HG02885 (cell line): ENCODE data around the gene TGM6.

Experiments
- ATAC-seq: cut with Tn5 transposase; IDR thresholded peaks from one replicate; pipeline ENCODE4 v1.9.1; 2021; ENCODE audit warnings: mild to moderate bottlenecking; ENCODE audit not compliant: unreplicated experiment, poor library complexity

The TGM6 gene

DNA sequence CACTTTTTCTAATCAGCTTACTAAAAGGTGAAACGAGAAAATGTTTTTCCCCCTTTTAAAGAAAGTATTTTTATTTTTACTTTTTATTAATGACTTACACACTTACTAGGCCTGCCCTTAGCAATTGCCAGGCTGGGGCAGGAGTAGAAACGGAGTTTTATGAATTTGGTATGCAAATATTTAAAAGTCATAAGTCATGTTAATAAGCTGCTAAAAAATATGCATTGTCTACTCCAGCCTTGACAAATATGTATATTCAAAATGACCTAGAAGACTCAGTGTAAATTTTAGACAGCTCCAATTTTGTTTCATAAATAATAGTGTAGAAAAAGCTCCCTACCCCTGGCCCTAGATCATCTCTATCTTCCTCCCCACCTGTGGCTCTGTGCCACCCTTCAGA is 17.5 kb upstream of the TGM6 start:
- ATAC-seq: no peak

DNA sequence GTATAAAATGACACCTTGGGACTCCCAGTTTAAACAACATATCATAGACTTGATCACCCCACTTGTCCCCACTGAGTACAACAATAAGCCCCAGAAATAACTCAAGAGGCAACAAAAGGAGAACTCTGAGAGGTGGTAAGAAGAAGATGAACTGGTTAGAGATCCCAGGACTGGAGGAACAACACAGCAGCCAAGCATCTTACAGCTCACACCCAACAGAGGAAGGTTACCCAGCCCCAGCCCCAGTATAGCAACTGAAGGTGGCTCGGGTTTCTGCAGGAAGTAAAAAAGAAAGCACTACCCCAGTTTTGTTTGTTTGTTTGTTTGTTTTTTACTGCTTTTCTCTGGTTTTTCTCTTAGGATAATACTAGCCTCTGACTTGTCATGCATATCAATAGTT is 17.1 kb upstream of the TGM6 start:
- ATAC-seq: no peak

DNA sequence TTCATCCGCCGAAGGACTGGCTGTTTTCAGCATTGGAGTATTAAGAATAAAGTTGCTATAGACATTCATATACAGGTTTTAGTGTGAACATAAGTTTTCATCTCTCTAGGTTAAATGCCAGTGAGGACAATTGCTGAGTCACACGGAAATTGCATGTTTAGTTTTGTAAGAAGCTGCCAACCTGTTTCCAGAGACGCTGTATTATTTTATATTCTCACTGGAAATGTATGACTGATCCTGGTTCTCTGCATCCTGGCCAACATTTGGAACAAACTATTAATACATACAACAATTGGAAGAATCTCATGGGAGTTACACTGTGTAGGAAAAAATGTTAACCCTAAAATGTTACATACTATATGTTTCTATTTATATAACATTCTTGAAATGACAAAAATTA is 16.7 kb upstream of the TGM6 start:
- no peak for ATAC-seq

DNA sequence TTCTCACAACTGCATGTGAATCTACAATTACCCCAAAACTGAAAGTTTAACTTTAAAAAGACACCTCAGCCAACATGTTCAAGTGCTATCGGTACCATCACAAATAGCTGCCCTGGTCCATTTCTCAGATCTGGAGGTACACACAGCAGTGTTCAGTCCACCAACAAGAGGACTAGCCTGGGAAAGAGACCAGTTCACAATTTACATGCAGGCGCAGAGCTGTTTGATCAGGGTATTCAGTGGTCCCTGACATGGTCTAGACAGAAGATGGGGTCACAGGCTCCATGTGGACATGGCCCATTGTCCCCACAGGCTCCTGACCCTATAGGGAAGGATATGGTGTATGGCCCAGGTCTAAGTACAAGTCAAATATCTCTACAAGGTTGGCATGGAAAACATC is 15.6 kb upstream of the TGM6 start:
- ATAC-seq: no peak

DNA sequence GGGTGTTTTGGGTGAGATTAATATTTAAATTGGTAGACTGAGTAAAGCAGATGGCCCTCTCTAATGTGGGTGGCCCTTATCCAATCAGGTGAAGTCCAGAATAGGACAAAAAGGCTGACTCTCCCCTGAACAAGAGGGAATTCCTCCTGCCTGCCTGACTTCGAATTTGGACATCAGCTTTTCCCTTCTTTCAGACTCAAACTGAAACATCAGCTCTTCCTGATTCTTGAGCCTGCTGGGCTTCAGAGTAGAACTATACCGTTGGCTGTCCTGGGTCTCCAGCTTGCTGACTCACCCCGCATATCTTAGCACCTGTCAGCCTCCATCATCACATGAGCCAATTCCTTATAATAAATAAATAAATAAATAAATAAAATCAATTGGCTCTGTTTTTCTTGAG is 15.0 kb upstream of the TGM6 start:
- no peak for ATAC-seq

DNA sequence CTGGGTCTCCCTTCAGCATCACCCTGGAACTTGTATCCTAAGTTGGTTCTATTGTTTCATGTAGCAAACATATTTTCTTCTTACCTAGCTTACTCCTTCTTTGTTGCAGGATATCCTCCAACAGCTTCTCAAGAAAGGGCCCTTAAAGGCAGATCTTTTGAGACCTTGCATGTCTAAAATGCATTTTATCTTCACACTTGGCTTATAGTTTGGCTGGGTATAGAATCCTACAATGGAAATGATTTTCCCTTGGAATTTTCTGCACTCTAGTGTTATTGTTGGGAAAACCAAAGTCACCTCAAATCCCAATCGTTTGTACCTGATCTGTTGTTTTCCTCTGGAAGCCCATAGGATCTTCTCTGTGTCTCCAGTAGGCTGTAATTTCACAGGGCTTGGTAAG is 12.1 kb upstream of the TGM6 start:
- ATAC-seq: no peak

DNA sequence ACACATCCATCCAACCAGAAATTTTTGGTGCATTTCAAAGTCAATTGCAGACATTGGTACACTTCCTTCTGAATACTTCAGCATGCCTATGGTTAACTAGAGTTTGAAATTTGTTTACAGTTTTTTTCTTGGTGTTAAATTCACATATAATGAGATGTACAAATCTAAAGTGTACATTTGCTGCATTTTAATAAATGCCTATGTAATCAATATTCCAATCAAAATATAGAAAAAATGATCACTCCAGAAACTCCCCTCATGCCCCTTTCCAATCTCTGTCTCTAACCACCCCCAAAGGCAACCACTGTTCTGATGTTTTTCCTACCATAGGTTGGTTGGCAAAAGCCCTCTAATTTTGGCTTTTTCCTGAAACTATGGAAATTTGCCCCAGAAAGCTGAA is 7.6 kb upstream of the TGM6 start:
- ATAC-seq: no peak

DNA sequence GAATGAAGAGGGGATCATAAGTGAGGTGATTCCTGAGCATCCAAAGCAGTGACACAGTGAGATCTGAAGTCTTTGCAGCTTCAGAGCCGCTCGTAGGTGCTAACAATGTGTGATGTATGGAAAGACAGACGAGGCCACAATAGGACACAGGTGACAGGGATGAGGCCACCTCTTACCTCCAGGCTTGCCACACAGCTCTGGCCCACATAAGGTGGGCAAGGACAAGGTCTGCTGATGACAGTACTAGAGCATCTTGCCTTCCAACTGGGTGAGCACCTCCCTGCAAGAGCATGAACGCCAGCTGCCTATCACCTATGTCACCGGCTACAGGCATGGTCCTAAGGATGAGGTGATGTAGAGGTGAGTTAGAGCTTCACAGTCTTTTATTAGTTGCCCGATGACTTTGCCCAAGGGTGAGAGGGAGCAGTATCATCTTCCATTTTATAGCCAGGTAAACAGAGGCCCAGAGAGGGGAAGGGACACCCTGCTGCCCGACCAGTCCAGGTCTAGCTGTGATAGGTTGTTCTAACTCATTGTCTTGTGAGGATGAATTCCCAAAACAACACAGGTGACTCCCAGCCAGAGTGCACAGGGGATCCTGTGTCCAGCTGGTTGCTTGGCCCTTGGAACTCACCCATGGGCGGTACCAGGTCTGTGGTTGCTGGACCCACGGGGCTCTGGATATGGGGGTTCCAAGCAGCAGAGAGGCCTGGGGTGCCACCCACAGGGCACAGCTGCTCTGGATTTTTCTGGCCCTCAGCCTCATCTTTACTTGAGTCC is 6.2 kb upstream of the TGM6 start:
- no peak for ATAC-seq

DNA sequence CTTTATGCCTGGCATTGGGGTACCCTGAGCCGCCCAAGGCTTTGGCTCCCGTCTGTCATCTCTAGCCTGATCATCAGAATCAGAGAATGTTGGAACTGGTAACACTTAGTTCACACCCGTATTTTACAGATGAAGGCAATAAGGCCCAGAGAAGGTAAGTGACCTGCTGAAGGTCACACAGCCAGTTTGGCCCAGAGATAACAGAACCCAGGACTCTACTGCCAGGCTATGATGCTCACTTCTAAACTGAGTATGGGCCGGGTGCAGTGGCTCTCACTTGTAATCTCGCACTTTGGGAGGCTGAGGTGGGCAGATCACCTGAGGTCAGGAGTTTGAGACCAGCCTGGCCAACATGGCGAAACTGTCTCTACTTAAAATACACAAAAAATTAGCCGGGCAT is 1.8 kb upstream of the TGM6 start:
- ATAC-seq: no peak

DNA sequence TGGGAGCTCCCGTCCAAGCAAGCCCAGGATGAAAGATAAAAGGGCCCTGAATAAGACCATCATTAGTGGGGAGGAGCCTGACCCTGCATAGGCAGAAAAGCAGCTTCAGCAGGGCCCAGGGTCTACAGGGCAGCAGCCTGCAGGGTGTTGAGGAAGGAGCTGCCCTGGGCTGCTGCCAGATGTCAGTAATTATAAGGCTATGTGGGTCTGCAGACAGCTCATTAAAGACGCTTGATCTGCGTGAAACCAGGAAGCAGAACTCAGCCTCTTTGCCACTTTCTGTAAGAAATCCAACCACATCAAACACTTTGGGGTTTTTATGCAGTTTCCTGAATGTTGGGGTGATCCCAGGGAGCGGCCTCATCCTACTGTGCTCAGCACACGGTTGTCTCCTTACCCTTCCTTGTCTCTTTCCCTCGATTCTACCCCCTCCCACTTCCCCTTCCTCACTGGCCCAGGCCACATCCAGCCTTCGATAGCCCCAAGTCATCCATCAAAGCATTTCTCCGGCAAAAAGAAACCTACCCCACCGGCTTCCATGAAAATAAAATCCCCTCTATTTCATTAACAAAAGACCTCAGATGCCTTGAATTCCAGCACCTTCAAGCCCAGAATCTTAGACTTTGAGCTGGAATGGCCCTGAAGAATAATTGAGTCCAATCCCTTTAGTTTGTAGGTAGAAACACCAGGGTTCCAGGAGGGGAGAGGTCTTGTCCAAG is 1.0 kb upstream of the TGM6 start:
- no peak for ATAC-seq

DNA sequence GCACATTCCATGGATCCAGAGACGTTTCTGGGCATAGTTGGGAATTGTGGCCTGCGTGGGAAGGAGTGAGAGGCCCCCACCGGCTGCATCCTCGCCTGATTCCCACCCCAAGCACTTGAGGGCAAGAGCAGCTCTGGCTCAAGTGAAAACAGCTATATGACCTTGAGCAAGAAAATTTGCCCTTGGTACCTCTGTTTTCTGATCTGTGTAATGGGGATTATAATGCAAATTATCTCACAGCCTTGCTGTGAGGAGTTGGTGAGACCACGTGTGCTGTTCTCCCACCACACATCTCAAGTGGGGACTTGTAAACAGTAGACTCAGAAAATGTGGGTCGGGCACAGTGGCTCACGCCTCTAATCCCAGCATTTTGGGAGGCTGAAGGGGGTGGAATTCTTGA is 602 bp downstream of the TGM6 start:
- no peak for ATAC-seq

DNA sequence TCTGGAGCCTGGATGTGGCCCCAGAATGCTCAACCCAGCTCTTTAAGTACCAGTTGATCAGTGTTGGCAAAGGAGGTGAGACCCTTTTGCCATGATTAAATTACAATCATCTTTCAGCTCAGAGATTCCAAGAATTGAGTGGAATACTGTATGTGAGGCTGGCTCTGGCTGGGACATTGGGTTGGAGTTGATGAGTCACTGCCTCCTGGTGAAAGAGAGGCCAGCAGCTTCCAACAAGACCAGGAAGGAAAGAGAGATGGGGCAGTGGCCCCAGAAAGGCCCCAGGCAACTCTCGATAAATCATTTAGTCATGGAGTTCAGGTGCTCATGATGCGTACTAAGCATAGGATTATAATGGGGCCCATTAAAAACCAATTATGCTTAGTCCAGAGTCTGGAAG is 2.1 kb downstream of the TGM6 start:
- no peak for ATAC-seq

DNA sequence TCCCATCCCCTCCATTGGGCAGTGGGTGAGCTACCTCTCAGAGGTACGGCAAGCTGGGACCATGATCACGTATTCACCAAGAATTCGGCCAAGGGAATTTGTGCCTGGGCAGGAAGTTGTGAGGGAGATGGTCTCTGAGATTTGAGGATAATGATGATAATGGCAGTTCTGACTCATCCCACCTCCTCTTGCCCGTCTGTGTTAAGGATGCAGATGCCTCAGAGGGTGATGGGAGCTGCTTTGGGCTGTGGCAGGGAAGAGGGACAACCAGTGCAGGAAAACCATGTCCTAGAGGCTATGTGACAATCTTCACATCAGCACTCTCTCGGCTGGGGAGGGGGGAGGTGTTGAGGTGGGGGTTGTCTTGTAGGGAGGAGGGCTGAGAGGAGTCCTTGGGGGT is 4.3 kb downstream of the TGM6 start:
- no peak for ATAC-seq

DNA sequence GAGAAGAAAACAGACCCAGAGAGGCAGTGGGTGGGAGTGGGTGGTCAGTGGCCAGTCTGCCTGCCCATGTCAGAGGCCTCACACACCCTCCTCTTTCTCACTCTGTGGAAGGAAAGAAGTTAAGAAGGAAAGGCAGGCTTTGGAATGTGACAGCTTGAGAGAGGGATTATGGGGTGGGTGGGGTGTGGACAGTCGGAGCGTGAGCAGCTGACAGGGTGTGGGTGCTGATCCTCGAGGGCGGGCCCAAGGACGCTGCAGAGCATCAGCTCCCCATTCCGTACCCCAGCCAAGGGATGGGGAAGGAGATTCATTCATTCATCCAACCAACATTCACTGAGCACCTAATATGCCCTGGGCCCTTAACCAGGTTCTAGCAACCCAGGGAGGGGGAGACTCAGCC is 4.8 kb downstream of the TGM6 start:
- ATAC-seq: no peak

DNA sequence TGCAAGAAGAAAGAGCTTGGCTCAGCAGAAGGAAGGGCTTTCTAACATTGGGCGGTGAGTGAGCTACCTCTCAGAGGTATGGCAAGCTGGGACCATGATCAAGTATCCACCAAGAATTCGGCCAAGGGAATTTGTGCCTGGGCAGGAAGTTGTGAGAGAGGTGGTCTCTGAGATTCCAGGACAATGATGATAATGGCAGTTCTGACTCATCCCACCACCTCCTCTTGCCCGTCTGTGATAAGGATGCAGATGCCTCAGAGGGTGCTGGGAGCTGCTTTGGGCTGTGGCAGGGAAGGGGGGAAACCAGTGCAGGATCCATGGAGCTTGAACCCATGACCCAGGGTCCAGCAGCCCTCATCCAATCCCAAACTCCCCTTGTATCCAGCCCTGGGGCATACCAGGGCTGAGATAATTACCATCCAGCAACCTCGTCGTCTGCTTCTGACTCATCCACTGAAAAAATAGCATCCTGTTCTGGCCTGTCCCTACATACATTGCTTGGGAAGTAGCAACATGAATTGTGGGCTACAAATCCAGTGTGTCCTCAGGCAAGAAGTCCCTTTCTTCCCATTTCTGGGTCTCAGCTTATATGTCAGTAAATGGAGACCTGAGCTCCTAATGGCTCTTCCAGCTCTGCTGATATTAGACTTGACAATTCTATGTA is 5.9 kb downstream of the TGM6 start:
- no peak for ATAC-seq

DNA sequence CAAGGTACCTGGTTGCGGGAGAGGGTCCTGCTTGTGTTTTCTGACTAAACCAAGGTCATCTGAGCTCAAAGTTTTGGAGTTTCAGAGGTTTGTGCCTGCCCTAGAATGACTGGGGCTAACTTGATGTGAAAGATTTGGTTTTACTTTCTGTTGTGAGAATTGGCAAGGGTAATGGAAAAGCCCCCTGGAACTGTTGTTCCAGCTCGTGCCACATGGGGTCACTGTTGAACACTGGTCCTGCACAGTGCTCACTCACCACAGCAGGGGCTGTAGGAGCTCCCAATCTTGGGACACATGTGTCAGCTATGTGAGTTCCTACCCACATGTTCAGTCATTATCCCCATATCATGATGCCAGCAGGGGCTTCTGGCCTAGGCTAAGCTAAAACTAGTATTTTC is 6.5 kb downstream of the TGM6 start:
- ATAC-seq: no peak

DNA sequence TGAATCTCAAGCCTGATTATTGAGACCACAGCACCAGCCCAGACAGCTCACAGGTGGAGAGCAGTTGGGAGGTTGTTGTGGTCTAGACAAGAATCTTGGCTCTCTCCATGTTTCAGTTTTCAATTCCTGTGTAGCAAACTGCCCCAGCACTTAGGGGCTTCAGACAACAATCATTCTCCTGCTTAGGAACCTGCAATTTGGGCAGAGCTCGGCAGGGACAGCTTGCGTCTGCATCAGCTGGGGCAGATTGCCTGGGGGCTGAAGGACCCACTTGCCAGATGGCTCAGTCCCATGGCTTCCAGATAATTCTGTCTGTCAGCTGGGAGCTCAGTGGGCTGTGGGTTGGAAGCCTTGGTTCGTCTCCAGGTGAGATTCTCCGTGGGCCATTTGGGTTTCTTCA is 6.9 kb downstream of the TGM6 start:
- ATAC-seq: no peak

DNA sequence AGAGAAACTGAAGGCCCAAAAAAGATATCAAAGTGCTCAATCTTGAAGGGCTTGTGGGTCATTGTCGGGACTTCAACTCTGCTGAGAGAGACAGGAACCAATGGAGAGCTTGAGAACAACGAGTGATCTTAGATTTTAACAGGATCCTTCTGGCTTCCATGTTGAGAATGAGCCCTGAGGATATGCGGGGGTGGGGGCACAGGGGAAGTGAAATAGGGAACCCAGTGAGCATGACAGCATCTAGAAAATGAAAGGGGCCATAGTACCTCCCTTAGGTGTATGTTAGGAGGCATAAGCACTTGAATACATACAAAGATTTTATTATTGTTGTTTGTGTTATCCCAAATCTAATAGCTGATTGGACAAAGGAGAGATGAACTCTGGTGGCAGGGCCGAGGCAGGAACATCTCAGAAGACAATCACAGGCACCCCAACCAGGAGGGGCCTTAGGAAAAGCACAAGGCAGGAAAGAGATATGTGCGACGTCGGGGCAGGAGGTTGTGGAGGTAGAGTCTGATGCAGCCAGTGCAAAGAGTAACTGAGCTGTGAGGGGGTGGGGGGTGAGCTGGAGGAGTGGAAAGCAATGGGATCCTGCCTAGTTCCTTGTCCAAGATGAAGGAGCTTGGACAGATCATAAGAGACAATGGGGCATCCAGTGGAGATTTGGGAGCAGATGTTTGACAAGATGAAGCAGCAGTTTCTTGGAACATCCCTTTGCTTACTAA is 10.4 kb downstream of the TGM6 start:
- ATAC-seq: no peak

DNA sequence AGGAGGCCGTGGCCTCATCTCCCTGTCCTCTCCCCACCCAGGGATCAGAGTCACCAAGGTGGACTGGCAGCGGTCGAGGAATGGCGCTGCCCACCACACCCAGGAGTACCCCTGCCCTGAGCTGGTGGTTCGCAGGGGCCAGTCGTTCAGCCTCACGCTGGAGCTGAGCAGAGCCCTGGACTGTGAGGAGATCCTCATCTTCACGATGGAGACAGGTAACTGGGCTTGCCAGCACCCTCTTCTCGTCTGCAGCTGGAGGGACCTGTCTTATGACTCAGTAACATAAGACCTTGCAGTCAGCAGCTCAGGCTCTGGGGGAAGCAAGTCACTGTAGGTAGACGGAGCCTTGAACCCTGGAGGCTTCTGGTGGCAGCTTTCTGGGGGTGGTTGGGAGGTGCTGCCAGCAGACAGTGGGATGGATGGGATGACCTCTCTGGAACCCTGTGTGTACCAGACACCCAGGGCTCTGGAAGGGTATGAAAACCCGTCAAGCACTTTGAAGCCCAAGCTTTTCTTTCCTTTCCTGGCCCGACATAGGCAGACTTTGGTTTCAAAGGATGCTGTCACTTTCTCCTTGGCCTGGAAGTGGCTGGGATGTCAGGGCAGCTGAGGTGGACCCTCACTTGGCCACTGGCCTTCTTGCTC is 13.8 kb downstream of the TGM6 start:
- ATAC-seq: no peak

DNA sequence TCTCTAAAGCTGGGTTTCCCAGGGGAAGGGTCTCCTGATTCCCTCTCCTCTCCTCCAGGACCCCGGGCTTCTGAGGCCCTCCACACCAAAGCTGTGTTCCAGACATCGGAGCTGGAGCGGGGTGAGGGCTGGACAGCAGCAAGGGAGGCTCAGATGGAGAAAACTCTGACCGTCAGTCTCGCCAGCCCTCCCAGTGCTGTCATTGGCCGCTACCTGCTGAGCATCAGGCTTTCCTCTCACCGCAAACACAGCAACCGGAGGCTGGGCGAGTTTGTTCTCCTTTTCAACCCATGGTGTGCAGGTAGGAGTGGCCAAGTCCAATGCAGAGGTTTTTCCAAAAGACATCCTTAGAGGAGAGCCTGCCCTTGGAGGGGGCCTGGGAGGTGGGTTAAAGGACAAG is 14.4 kb downstream of the TGM6 start:
- ATAC-seq: no peak
